GM12873 (cell line): ENCODE data around the gene ARHGEF4.

Source experiments
- TF ChIP-seq, protein P1 (sequence below): IDR thresholded peaks from 2 replicates; pipeline ENCODE4 v1.5.1; 2012; ENCODE audit warnings: low read depth, mild to moderate bottlenecking, moderate library complexity, low read length, control low read depth; ENCODE audit not compliant: insufficient read depth; ENCODE audit errors: missing control alignments

The ARHGEF4 gene

DNA sequence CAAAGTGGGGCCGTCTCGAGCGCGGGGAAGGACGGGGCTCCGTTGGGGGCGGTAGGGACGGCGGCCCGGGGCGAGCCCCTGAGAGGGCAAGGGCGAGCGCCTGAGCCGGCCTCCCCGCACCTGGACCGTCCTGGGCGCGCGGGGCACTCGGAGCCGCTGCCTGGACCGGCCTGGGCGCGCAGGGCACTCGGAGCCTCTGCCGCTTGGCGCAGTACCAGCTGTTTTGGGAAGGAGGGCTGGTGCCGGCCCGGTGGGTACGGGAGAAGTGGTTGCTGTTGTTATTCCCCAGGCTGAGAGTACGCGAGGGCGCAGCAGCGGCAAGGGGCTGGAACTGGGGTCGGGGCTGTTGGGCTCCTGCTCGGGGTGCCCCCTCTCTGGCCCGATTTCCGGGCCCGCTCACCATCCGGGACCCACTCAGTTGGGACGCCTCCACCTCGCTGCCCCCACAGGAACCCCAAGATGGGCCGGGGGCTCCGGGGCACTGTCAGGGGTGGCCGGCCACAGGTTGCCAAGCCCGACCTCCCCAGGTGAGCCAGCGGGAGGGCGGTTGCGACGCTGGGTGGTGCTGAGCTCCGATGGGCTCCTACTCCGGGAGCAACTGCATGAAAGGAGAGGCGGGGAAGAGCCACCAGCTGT is 579 bp downstream of the ARHGEF4 start:
- TF ChIP-seq, protein P1, sequence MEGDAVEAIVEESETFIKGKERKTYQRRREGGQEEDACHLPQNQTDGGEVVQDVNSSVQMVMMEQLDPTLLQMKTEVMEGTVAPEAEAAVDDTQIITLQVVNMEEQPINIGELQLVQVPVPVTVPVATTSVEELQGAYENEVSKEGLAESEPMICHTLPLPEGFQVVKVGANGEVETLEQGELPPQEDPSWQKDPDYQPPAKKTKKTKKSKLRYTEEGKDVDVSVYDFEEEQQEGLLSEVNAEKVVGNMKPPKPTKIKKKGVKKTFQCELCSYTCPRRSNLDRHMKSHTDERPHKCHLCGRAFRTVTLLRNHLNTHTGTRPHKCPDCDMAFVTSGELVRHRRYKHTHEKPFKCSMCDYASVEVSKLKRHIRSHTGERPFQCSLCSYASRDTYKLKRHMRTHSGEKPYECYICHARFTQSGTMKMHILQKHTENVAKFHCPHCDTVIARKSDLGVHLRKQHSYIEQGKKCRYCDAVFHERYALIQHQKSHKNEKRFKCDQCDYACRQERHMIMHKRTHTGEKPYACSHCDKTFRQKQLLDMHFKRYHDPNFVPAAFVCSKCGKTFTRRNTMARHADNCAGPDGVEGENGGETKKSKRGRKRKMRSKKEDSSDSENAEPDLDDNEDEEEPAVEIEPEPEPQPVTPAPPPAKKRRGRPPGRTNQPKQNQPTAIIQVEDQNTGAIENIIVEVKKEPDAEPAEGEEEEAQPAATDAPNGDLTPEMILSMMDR: no peak

- TF ChIP-seq, protein P1: no peak
Measured at GRCh38 chr2:130837811-130838565, 1.3 kb downstream of the ARHGEF4 start.

GRCh38 chr2:130839011-130839780 is 2.5 kb downstream of the ARHGEF4 start:
- TF ChIP-seq, protein P1: no peak

DNA sequence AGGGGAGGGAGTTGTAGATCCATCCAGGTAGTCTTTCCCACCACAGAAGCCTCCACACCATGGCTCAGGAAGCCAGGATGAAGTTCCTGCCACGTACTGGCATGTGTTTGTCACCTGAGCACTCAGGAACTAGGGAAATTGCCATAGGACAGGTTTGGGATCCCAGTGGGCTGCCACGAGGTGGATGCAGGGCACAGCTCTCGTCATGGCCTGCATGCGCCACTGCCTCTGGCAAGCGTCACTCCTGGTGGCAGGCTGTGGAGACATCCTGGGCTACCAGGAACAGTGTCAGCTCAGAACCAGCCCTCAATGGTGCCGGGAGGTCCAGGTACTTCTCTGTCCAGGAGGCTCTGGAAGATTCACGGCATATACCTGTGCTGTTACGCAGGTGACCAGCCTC is 3.8 kb downstream of the ARHGEF4 start:
- TF ChIP-seq, protein P1: no peak

DNA sequence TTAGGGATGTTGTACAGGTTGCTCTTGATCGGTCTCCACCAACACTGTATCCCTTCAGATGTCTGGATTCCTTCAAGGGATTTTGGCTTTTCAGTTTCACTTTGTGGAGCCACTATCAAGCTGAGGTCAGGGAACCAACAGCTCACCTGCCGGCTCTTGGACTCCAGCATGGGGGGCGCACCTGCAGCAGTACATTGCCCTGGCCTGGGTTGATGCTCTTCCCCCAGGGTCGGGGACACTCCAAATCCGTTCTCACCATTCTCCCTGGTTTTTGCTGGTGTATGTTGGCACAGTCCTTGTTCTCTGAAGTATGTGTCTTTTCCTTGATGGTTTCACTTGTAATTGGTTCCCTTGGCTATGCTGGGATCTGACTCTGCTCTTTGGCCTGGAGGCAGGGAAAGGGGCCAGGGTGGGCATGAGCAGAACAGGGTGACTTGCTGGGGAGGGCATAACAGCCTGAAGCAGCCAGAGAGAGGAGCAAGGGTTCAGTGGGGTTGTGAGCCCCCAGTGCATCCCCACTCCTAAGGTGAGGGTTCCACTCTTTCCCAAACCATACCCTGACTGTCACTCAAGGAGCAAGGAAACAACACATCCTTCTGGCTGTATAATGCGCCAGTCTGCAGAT is 5.1 kb downstream of the ARHGEF4 start:
- TF ChIP-seq, protein P1: no peak

DNA sequence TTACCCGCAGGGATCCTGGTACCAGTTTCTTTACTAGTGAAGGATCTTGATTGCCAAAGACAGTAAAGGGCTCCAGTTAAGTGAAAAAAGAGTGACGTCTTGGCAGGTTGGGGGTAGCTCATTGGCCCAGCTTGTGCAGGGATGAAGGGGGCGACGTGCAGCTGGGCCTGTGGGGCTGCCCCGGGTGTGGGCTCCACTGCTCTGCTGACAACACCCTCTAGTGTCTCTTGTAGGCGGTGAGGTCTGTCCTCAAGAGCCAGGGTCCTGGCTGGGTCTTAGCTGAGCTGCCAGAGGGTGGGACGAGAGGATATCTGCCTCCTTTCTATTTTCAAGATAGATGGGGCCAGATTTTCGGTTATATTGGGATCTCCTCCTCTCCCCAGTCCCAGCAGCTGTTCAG is 6.1 kb downstream of the ARHGEF4 start:
- TF ChIP-seq, protein P1: no peak
